ENCODE results near the gene KREMEN1.

Gene KREMEN1

GRCh38 chr22:29134448-29134847, 61.6 kb downstream of the KREMEN1 start:
- DNase-seq: no peak

DNA sequence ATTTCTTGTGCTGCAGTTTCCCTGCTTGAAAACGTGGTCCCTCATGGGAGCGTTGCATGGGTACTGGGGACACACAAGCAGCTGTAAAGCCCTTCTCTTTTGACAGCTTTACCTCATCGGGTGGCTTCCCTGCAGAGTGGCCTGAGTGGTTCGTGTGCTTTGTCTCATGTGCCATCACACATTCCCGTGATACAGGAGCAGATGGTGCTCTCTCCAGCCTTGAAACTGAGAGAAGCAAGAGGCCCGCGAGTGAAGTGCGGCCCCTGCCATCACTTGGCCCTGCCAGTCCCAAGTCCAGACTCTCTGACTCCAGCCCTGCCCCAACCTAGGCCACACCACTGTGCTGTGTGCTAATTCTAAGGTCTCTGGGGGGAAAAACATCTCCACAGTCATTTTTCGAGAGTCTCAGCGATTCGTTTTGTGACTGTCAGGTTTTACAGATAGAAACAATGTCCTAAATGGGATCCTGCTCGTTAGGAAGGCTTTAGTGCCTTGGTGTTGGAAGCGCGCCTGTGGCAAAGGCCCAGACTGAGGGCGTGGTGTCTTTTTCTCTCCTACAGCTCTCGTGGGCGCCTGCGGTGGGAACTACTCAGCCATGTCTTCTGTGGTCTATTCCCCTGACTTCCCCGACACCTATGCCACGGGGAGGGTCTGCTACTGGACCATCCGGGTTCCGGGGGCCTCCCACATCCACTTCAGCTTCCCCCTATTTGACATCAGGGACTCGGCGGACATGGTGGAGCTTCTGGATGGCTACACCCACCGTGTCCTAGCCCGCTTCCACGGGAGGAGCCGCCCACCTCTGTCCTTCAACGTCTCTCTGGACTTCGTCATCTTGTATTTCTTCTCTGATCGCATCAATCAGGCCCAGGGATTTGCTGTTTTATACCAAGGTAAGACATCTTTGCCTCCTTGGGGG, 64.2 kb downstream of the KREMEN1 start:
- DNase-seq: no peak

- DNase-seq: no peak
Observed at GRCh38 chr22:29138556-29139305, 65.9 kb downstream of the KREMEN1 start.

- DNase-seq: no peak
Observed at GRCh38 chr22:29139965-29140782, 67.3 kb downstream of the KREMEN1 start.

GRCh38 chr22:29141078-29141688, 68.3 kb downstream of the KREMEN1 start:
- no peak for DNase-seq

DNA sequence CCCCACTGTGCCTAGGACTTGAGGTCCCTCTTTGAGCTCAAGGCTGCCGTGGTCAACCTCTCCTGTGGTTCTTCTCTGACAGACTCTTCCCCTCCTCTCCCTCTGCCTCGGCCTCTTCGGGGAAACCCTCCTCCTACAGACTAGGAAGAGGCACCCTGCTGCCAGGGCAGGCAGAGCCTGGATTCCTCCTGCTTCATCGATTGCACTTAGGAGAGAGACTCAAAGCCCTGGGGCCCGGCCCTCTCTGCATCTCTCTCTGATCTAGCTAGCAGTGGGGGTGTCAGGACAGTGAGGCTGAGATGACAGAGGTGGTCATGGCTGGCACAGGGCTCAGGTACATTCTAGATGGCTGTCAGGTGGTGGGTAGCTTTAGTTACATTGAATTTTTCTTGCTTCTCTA, 69.3 kb downstream of the KREMEN1 start:
- no peak for DNase-seq

DNA sequence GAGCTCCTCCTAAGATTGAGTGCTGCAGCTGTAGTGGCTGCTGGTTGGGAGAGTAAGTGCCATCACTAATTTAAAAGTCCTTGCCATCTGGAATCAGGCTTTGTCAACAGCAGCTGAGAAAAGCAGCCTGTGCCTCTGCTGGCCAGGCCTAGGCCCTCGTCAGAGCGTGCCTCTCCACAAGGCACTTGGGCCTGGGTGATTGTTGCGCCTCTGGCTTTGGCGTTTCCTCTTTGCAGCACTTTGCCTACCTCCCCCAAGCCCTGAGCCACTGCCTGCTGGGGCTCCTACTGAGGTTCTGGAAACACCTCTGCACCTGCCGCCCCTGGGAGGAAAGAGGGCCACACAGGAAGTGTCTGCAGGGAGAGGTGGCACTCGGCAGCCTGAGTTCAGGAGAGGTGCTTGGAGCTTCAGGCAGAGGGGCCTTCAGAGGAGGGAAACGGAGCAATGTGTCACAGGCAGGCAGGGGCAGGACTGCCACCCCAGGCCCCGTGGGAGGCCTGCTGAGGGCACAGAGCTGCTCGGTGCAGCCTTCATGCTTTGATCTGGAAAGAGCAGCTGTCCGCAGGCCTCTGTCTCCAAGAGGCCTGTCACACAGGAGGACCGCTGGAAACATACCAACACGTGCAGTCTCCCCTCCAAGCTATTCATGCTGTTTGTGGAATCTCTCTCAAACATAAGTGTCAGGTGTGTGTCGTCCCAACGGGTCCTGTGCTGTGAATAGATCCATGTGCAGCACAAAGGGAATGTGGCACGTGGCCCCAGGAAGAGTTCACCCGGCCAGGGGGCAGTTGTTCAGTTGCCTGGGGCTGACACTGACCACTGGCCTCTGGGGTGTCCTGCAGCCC, 71.3 kb downstream of the KREMEN1 start:
- DNase-seq: no peak

DNA sequence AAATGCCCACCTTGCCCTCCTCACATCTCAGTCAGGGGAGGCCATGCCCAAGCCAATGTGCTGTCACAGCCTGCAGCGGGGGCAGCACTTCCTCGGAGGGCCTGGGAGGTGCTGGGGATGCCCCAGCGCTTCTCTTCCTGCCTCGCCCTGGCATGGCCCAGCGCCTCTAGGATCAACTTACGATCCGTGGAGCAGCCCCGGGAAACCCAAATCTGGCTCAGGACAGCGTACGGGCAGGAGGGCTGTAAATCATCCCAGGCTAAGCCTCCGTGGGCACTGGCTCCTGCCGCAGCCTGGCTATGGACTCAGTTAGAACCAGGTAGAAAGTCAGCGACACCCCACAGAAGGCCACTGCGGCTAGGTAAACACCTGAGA, 71.9 kb downstream of the KREMEN1 start:
- DNase-seq: no peak

DNA sequence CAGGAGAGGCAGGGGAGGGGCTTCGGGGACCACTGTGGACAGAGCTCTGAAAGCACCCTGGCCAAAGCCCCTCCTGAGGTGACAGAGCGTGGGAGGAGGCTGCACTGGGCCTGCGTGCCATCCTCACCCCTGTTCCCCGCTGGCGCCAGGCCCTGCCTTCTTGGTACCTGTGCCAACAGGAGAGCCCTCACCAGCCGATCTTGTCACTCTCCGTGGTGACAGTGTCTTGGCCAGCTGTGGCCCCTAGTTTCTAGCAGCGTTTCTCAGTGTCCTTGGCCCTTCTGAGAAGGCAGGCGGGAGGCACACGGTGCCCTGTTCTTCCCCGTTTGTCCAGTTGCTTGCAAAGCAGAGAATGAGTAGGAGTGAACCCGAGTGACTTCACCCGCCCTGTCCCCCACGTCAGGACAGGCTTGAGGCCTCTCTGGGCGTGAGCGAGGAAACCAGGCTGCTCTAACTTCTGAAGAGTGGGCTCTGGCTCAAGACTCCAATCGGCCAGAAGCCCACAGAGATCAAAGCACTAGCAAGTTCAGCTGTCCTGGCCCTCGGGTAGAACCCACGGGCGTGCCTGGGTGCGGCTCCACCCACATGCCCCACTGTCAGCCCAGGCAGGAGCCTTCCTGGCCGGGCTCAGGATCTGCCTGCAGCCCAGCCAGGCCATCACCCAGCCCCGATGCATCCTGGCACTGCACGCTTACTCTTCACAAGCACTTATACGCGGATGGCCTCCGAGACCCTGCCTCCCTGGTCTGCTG, 72.7 kb downstream of the KREMEN1 start:
- no peak for DNase-seq

DNA sequence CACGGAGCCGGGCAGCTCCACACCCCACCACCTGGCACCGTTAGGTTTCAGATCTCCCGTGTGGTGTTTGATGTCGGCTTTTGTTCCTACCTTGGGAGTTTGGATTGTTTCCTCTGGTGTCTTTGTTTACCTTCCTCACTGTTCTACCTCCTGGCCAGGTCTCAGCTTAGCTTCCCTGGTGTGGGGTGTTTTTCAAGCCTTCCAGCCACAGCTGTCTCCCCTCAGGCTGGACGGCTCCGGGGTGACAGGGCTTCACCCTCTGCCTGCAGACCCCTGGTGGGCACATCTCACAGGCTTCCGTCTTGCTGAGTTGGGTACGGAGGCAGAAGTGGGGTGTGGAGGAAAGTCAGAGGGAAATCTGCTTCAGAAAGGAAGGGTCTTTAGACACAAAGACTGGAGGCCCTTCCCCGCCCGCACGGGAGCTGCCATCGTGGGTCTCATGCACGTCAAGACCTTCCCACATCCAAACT, 73.3 kb downstream of the KREMEN1 start:
- no peak for DNase-seq

GRCh38 chr22:29146771-29147170, 73.9 kb downstream of the KREMEN1 start:
- no peak for DNase-seq

DNA sequence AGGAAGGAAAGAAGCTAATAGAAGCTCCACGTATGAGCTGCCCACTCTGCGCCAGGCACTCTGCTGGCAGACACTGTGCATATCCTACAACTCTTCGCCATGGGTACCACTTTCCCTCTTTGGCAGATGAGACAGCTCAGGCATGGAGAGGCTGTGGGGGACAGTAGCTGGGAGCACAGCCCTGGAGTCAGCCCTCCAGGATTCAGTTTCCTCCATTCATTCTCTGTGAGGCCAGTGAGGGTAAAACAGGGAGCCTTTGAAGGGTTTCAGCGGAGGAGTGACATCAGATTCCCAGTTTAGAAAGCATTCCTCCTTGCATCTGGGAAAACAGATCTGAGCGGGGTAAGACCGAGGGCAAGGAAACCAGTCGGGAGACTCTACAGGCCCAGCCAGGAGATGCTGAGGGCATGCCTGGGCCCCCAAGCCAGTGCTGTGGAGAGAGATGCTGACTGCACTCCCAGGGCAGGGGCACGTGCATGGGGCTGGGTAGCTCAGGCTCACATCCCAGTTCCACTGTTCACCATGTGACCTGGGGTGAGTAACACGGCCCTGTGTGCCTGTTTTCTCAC, 74.6 kb downstream of the KREMEN1 start:
- DNase-seq: no peak

DNA sequence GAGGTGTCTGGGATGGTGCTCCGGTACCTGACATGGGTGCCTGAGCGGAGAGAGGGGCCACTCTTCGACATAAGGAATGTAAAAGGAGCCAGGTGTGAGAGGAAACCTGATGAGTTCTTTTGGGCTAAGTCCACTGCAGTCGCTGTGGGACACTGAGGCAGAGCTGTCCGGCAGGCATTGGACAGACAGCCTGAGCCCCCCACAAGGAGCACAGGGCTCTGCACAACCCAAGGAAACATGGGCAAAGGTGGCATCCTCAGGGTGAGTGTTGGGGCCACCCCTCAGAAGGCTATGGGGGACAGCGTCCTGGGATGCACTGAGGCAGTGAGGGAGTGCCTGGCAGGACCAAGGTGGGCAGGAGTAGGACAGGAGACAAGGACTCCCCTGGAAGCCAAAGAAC, 75.2 kb downstream of the KREMEN1 start:
- DNase-seq: no peak

GRCh38 chr22:29148826-29149225, 76.0 kb downstream of the KREMEN1 start:
- DNase-seq: no peak

- DNase-seq: no peak
Observed at GRCh38 chr22:29149841-29150555, 77.2 kb downstream of the KREMEN1 start.

DNA sequence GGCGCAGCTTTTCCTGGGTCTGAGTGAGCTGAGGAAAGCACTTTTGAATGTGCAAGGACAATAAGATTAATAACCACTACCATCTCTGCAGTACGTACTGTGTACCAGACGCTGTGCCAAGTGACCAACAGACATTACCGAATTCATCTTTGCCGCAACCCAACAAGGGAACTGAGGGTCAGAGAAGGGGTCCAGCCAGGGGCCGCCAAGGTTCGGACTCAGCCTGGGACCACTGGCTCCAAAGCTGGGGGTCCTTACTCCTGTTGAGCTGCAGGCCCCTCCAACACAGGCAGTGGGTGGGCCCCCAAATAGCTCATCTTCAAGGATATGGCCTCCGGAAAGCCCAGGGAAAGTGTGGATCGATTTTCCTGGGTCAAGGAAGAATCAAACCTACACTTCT, 77.9 kb downstream of the KREMEN1 start:
- no peak for DNase-seq

DNA sequence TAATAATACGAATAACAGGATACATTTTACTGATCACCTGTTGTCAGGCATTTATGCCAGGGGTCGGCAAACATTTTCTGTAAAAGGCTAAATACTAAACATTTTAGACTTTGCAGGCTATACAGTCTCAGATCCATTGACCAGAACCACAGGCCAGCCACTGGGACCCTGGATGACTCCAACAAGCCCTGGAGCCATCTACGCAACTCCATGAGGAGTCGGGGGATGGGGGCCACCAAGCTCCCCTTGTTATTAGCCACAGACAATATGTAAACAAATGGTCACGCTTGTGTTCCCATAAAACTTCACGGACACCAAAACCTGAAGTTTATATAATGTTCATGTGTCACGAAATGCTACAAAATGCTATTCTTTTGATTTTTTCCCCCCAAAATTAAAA, 78.5 kb downstream of the KREMEN1 start:
- no peak for DNase-seq

DNA sequence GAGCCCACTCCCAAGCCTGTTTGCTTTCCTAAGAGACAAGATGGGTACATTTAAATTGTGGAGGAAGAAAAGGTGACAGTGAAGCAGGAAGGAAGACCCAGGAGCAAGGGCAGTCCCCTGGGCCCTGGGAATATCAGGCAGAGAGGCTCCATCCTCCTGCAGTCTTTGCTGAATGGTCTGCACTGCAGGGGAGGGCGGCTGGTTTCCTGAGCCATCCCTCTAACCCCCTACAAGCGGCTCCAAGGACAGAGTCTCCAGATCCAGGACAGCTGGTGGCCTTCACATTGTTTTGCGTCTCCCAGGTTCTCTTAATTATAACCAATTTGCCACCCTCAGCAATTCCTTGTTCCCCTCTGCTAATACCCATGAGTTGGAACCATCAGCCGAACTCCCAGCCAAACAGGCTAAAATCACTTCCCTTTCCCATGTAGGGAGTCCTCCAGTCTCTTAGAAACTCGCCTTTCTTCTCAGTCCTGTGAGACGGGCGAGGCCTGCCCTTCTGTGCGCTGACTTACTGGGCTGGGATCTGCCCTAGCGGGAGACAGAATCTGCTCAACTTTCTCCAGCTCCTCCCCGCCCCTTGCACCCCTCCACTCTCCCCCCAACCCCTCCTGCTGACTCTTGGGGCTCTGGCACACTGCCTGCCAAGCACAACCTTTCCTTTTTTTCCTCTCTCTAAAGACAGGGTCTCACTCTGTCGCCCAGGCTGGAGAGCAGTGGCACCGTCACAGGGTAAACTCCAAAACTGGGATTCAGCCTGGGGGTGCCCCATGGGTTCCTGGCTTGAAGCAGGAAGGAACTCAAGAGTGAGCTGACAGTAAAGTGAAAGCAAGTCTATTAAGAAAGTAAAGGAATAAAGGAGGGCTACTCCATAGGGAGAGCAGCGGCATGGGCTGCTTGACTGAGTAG, 79.5 kb downstream of the KREMEN1 start:
- DNase-seq: peak; percentile 12
